GM13977 (cell line): ENCODE data around the gene APLN.

Experiments used
- DNase-seq: peaks from one replicate; pipeline ENCODE4 v3.0.0; 2012; ENCODE audit warnings: low spot score
- in situ Hi-C: fragments of 300-500 bp; cut with MboI; formaldehyde crosslinking; loops from one replicate; pipeline ENCODE4 v1.12.0; 2022; ENCODE audit warnings: low sequenced_read_pairs, low pct_unique_long_range_greater_than_20kb, mixed read lengths, inconsistent platforms; ENCODE audit not compliant: unreplicated experiment
- TF ChIP-seq, protein P1 (sequence below): IDR thresholded peaks from 2 replicates; pipeline ENCODE4 v1.5.1; 2012; ENCODE audit warnings: mild to moderate bottlenecking, control low read depth; ENCODE audit not compliant: insufficient read depth; ENCODE audit errors: extremely low read depth, missing control alignments

APLN gene

DNA sequence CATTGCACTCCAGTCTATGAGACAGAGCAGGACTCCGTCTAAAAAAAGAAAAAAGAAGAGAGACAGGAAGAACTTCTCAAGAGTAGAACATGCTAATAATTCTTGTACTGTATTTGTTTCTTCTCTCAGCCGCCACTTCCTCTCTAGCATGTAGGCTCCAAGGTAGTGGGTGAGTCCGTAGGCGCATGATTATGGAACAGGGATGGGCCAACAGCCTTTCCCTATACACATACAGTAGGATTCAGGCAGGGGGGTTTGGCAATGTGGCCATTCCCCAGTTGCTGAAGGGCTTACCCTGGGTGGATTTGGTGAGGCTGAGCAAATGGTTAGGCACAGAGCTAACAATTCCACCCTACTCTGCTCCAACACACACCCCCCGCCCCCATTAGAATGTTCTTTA is 35.0 kb upstream of the APLN start:
- no peak for DNase-seq
- TF ChIP-seq, protein P1, sequence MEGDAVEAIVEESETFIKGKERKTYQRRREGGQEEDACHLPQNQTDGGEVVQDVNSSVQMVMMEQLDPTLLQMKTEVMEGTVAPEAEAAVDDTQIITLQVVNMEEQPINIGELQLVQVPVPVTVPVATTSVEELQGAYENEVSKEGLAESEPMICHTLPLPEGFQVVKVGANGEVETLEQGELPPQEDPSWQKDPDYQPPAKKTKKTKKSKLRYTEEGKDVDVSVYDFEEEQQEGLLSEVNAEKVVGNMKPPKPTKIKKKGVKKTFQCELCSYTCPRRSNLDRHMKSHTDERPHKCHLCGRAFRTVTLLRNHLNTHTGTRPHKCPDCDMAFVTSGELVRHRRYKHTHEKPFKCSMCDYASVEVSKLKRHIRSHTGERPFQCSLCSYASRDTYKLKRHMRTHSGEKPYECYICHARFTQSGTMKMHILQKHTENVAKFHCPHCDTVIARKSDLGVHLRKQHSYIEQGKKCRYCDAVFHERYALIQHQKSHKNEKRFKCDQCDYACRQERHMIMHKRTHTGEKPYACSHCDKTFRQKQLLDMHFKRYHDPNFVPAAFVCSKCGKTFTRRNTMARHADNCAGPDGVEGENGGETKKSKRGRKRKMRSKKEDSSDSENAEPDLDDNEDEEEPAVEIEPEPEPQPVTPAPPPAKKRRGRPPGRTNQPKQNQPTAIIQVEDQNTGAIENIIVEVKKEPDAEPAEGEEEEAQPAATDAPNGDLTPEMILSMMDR = no peak
- in situ Hi-C loops = no loop called here

DNA sequence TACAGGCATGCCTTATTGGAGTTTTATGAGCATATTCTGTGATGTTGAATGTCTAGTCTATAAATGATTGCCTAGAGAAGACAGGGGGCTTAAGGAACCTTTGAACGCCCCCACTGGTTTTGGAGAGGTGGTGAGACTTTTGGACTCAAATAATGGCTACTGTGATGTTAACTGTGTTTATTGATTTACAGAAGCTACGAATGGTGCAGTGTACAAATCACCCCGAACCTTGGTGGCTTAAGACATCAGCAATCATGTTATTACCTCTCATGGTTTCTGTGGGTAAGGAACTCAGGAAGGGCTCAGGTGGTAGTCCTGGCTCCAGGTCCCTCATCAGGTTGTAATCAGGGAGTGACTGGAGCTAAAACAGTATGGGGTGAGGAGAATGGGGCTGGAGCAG is 33.3 kb upstream of the APLN start:
- DNase-seq = no peak
- in situ Hi-C loops = no loop called here
- TF ChIP-seq, protein P1 = no peak

DNA sequence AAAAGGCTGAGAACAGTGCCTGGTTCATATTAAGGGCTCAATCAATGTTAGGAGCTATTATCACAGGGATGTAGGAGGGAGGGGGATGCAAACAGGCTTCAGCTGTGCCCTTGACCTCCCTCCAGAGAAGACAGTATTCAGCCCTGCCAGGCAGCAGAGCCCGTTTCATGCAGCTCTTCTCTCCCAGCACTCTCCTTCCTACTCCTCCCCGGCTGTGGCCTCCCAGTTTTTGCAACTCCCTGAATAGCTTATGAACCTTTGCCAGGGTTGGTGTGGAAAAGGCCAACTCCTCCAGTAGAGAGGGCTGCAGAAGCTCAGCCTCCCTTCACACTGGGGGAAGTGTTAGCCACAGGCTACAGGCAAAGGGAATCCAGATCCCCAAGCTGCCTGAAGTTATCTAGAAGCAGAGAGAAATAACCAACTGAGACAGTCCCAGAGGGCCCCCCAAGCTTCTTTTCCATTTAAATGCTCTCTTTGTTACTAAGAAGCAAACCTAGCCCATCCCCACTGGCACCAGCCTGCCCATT is 31.7 kb upstream of the APLN start:
- in situ Hi-C loops = no loop called here
- DNase-seq = no peak
- TF ChIP-seq, protein P1 = no peak

DNA sequence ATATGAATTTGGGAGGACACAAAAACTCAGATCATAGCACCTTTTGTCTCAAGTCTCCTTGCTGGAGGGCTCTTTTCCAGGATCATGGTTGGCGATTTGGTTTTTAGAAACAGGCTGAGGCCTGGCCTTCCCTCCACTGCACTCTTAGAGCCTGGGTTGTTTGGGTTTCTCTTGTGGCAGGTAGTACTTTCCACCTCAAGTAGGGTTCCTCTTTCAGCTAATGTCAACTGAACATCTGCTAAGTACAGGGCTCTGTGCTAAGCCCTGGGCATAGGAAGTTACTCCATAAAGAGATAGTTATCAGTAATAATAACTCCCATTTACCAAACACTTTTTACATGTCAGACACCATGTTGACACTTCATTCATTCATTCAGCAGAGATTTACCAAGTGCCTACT is 28.2 kb upstream of the APLN start:
- TF ChIP-seq, protein P1 = no peak
- in situ Hi-C loops = no loop called here
- DNase-seq = no peak

DNA sequence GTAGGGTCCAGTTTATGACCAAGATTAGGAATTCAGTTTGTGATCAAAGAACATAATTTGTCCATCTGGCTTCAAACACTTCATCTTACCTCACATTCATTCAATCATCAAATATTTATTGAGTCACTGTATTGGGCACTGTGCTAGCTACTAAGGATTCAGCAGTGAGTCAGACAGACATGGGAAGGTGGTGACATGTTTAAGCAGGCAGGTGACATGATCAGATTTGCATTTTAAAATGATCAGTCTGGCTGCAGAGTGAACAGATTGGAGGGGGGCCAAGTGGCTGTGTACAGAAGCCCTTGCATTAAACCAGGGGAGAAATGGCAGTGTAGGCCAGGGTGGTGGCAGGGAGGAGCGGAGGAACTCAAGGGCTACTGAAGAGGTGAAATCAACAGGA is 25.1 kb upstream of the APLN start:
- no peak for DNase-seq
- in situ Hi-C loops = no loop called here
- TF ChIP-seq, protein P1 = no peak

DNA sequence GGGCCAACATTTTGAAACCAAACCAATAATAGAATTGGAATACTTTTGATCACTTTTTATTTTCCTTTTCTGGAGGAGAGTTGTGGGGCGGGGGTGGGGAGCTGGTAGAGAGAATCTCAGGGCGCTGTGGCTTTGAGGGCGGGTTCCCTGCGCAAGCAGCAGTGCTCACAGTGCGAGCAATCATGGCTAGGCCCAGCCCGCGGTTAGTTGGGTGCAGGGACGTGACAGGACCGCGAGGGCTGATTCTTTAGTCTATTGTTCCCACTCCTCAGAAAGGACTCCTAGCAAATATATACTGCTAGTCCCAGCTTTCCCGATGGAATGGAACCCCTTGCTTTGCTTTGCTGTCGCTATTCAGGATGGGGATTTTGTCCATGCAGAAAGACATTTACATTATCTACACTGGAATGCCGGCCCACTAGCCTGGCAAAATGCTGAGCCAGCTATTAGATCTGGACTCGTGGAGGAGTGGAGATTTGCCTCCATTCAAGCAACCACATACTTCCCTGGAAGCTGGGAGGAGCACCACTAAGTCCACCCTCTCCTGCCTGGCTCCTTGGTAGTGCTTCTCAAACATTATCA is 23.9 kb upstream of the APLN start:
- in situ Hi-C loops = no loop called here
- no peak for DNase-seq
- TF ChIP-seq, protein P1 = no peak
